Trophoblast cell (in vitro differentiated cells and primary cell): ENCODE data around the gene TECPR1.

Experiments used
- DNase-seq, 2 donors: peaks; one replicate each; pipeline ENCODE4 v3.0.0-alpha.2; 2016
- H2AFZ ChIP-seq: 2 replicates; pipeline ENCODE4 v1.6.1; 2013; ENCODE audit warnings: low read length, moderate library complexity, mild to moderate bottlenecking; ENCODE audit not compliant: insufficient read depth, poor library complexity
- H2AK5ac ChIP-seq: 2 replicates; pipeline ENCODE4 v1.6.1; 2013; ENCODE audit warnings: mild to moderate bottlenecking, low read length
- H2BK120ac ChIP-seq: 2 replicates; pipeline ENCODE4 v1.6.1; 2013; ENCODE audit warnings: low read length, mild to moderate bottlenecking, moderate library complexity; ENCODE audit not compliant: insufficient read depth, poor library complexity
- H2BK12ac ChIP-seq: 2 replicates; pipeline ENCODE4 v1.6.1; 2013; ENCODE audit warnings: mild to moderate bottlenecking, low read length, moderate library complexity
- H2BK5ac ChIP-seq: 2 replicates; pipeline ENCODE4 v1.6.1; 2013; ENCODE audit warnings: low read length, low read depth, moderate library complexity, mild to moderate bottlenecking; ENCODE audit not compliant: poor library complexity
- H3K14ac ChIP-seq: 2 replicates; pipeline ENCODE4 v1.6.1; 2013; ENCODE audit warnings: mild to moderate bottlenecking, low read length
- H3K18ac ChIP-seq: 2 replicates; pipeline ENCODE4 v1.6.1; 2013; ENCODE audit warnings: mild to moderate bottlenecking, low read length
- H3K23ac ChIP-seq: 2 replicates; pipeline ENCODE4 v1.6.1; 2013; ENCODE audit warnings: low read length
- H3K27ac ChIP-seq: 2 replicates; pipeline ENCODE4 v1.5.1; 2013; ENCODE audit warnings: low read depth, mild to moderate bottlenecking, inconsistent platforms, low read length, moderate library complexity
- H3K27me3 ChIP-seq: 2 replicates; pipeline ENCODE4 v1.6.1; 2013; ENCODE audit warnings: inconsistent platforms, mild to moderate bottlenecking, low read length, moderate library complexity; ENCODE audit not compliant: insufficient read depth
- H3K36me3 ChIP-seq, 2 experiments: 1 replicate in 1 of 2; 2 replicates in 1 of 2; pipeline ENCODE4 v1.6.1; 2013; ENCODE audit warnings: low read length in 2 of 2, mild to moderate bottlenecking in 2 of 2, moderate library complexity in 1 of 2; ENCODE audit not compliant: insufficient read depth in 2 of 2, control insufficient read depth in 1 of 2
- H3K4ac ChIP-seq: 2 replicates; pipeline ENCODE4 v1.6.1; 2013; ENCODE audit warnings: low read depth, mild to moderate bottlenecking, low read length, moderate library complexity
- H3K4me1 ChIP-seq, 2 experiments: 1 replicate in 1 of 2; 2 replicates in 1 of 2; pipeline ENCODE4 v1.6.1; 2013; ENCODE audit warnings: low read length in 2 of 2, mild to moderate bottlenecking in 2 of 2, moderate library complexity in 1 of 2; ENCODE audit not compliant: insufficient read depth in 2 of 2, control insufficient read depth in 1 of 2
- H3K4me2 ChIP-seq: 2 replicates; pipeline ENCODE4 v1.6.1; 2013; ENCODE audit warnings: inconsistent platforms, mild to moderate bottlenecking, low read length, moderate library complexity
- H3K4me3 ChIP-seq: 2 replicates; pipeline ENCODE4 v1.5.1; 2013; ENCODE audit warnings: mild to moderate bottlenecking, low read depth, low read length, inconsistent platforms
- H3K79me1 ChIP-seq: one replicate; pipeline ENCODE4 v1.6.1; 2013; ENCODE audit warnings: low read length
- H3K79me2 ChIP-seq: 2 replicates; pipeline ENCODE4 v1.6.1; 2013; ENCODE audit warnings: low read length, mild to moderate bottlenecking; ENCODE audit not compliant: control insufficient read depth, insufficient read depth, poor library complexity
- H3K9ac ChIP-seq: 2 replicates; pipeline ENCODE4 v1.6.1; 2013; ENCODE audit warnings: mild to moderate bottlenecking, low read length
- H3K9me3 ChIP-seq: 2 replicates; pipeline ENCODE4 v1.6.1; 2013; ENCODE audit warnings: low read depth, mild to moderate bottlenecking, control low read depth, inconsistent platforms, low read length; ENCODE audit not compliant: insufficient read depth
- H4K12ac ChIP-seq: 2 replicates; pipeline ENCODE4 v1.6.1; 2013; ENCODE audit warnings: low read depth, mild to moderate bottlenecking, low read length, moderate library complexity
- H4K8ac ChIP-seq: 2 replicates; pipeline ENCODE4 v1.6.1; 2013; ENCODE audit warnings: low read depth, mild to moderate bottlenecking, low read length, moderate library complexity
- H4K91ac ChIP-seq: one replicate; pipeline ENCODE4 v1.6.1; 2013; ENCODE audit warnings: low read depth, mild to moderate bottlenecking, low read length, moderate library complexity
- WGBS: extraction: QIAGEN DNeasy Blood & Tissue Kit; methylation state at CpG from one replicate; pipeline ENCODE4 v1.1.7; 2013; ENCODE audit warnings: missing lambda C conversion rate; ENCODE audit not compliant: insufficient read length, insufficient coverage; ENCODE audit errors: extremely low coverage; 5-methylcytosine and 5-hydroxymethylcytosine counted together

Gene TECPR1

DNA sequence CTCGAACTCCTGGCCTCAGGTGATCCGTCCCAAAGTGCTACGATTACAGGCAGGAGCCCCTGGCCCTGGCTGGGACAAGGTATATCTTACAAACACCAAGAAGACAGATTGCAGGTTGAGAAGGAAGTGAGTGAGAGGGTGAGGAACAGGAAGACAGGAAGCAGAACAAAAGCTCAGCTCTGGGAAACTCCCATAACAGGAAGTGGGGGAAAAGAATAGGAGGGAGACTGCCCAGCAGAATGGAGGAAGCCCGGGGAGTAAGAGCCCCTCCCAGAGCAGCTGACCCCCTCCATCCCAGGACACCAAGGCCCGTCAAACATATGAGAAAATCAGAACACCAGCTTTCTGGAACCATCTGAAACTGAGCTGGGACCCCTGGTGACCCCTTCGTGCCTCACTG, 2.9 kb downstream of the TECPR1 start:
- DNase-seq: peak; percentile 9 to 41
- H3K9me3 ChIP-seq: no peaks in the 10 kb centered on the region
- H4K8ac ChIP-seq: peak overlapping the region; percentile 61
- H4K12ac ChIP-seq: no peak overlapping the region
- H2BK5ac ChIP-seq: no peak overlapping the region
- H3K18ac ChIP-seq: no peak overlapping the region
- no peak overlapping the region for H3K23ac ChIP-seq
- no peak overlapping the region for H3K4me2 ChIP-seq
- H3K4ac ChIP-seq: no peak overlapping the region
- H2BK120ac ChIP-seq: no peak overlapping the region
- no peak overlapping the region for H3K9ac ChIP-seq
- no peak overlapping the region for H3K14ac ChIP-seq
- peaks cover 6% of the 10 kb centered on the region for H3K79me2 ChIP-seq
- peak overlapping the region; percentile 55 for H2AK5ac ChIP-seq
- WGBS: no CpG with 5 or more reads among the region's 6 CpGs
- H3K27ac ChIP-seq: no peak overlapping the region
- H3K4me3 ChIP-seq: no peak overlapping the region
- H2BK12ac ChIP-seq: no peak overlapping the region
- H3K36me3 ChIP-seq: peaks cover 0 to 3% of the 10 kb centered on the region in 2 experiments
- no peak overlapping the region for H2AFZ ChIP-seq
- H3K79me1 ChIP-seq: peaks cover 6% of the 10 kb centered on the region
- no peak overlapping the region for H4K91ac ChIP-seq
- H3K27me3 ChIP-seq: no peaks in the 10 kb centered on the region
- peaks cover 3 to 9% of the 10 kb centered on the region in 2 experiments for H3K4me1 ChIP-seq

DNA sequence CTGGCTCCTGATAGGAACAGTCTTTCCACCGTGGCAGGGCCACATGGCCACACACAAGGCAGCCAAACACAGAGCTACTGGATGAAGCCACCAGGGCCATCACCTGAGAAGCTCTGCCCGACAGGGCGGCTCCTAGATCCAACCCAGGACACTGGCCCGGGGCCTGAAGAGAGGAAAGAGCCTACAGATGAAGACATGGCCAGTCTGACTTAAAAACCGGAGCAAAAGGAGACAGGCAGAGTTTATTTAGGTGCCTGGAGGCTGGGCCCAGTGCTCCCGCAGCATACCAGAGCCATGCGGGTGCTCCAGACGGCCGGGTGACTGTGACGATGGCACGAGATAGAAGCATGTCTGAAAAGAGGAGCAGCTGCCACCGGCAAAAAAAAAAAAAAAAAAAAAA, 3.9 kb downstream of the TECPR1 start:
- peaks cover 6% of the 10 kb centered on the region for H3K79me1 ChIP-seq
- no peaks in the 10 kb centered on the region for H3K9me3 ChIP-seq
- no peak overlapping the region for H2AK5ac ChIP-seq
- H3K18ac ChIP-seq: no peak overlapping the region
- H3K9ac ChIP-seq: no peak overlapping the region
- H2BK12ac ChIP-seq: no peak overlapping the region
- H2BK120ac ChIP-seq: no peak overlapping the region
- H4K8ac ChIP-seq: no peak overlapping the region
- H3K27ac ChIP-seq: no peak overlapping the region
- no peaks in the 10 kb centered on the region for H3K27me3 ChIP-seq
- H2AFZ ChIP-seq: no peak overlapping the region
- H3K79me2 ChIP-seq: peaks cover 6% of the 10 kb centered on the region
- no peak overlapping the region for H3K4me2 ChIP-seq
- no peak overlapping the region for H4K12ac ChIP-seq
- peaks cover 0 to 7% of the 10 kb centered on the region in 2 experiments for H3K36me3 ChIP-seq
- no peak overlapping the region for H3K4me3 ChIP-seq
- H3K4ac ChIP-seq: no peak overlapping the region
- H3K4me1 ChIP-seq: peaks cover 3 to 9% of the 10 kb centered on the region in 2 experiments
- H3K23ac ChIP-seq: no peak overlapping the region
- peak; percentile 97 to 98 for DNase-seq
- H4K91ac ChIP-seq: no peak overlapping the region
- H3K14ac ChIP-seq: no peak overlapping the region
- H2BK5ac ChIP-seq: no peak overlapping the region
- WGBS: no CpG with 5 or more reads among the region's 12 CpGs

DNA sequence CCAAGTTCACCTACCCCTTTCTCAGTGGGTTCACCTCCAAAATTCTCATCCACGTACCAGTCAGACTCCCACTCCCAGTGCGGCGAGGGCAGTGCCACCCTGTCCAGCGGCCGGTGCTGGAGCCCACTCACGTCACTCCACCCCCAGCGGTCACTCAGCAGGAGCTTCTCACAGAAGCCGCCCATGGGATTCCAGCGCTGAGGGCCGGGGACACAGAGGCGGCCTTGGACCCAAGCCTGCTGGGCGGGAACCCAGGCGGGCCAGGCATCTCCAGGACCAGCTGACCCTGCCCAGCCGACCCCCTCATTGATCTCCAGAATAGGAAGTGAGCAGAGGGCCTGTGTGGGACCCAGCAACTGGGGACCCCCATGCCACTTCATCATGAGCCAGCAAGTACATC, 7.2 kb downstream of the TECPR1 start:
- Histone ChIP-seq H3K14ac (no peak overlapping the region), H3K4me3 (no peak overlapping the region), H2BK120ac (no peak overlapping the region), H2BK5ac (no peak overlapping the region), H3K23ac (no peak overlapping the region), H3K4me1 (no peaks in the 10 kb centered on the region), H3K27ac (no peak overlapping the region), H4K12ac (no peak overlapping the region), H2BK12ac (no peak overlapping the region), H3K36me3 (peaks cover 5 to 10% of the 10 kb centered on the region in 2 experiments), H3K4me2 (no peak overlapping the region), H3K79me2 (no peaks in the 10 kb centered on the region), H4K8ac (no peak overlapping the region), H3K79me1 (no peaks in the 10 kb centered on the region), H3K4ac (no peak overlapping the region), H3K27me3 (no peaks in the 10 kb centered on the region), H3K9ac (no peak overlapping the region), H2AK5ac (no peak overlapping the region), H3K18ac (no peak overlapping the region), H4K91ac (no peak overlapping the region), H2AFZ (no peak overlapping the region), H3K9me3 (no peaks in the 10 kb centered on the region)
- no CpG with 5 or more reads among the region's 14 CpGs for whole genome bisulfite sequencing
- DNase-seq: no peak

DNA sequence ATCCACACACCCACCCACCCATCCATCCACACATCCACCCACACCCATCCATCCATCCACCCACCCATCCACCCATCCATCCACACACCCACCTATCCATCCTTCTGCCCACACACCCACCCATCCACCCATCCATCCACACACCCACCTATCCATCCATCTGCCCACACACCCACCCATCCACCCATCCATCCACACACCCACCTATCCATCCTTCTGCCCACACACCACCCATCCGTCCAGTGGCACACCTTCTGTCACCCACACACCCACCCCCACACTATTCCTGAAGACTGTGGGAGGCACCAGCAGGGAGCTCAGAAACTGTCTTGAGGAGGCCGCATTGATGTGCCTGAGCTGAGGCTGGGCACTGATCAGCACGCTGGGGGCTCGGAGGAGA, 9.1 kb downstream of the TECPR1 start:
- Histone ChIP-seq H4K12ac (no peak overlapping the region), H3K36me3 (peaks cover 10 to 13% of the 10 kb centered on the region in 2 experiments), H4K8ac (no peak overlapping the region), H2BK120ac (no peak overlapping the region), H3K9me3 (peaks cover 4% of the 10 kb centered on the region), H3K23ac (no peak overlapping the region), H3K27ac (no peak overlapping the region), H3K18ac (no peak overlapping the region), H2AK5ac (no peak overlapping the region), H3K4me2 (no peak overlapping the region), H3K4ac (no peak overlapping the region), H2AFZ (no peak overlapping the region), H3K4me3 (no peak overlapping the region), H3K4me1 (peaks cover 0 to 2% of the 10 kb centered on the region in 2 experiments), H2BK5ac (no peak overlapping the region), H3K79me1 (no peaks in the 10 kb centered on the region), H4K91ac (no peak overlapping the region), H3K14ac (no peak overlapping the region), H3K79me2 (no peaks in the 10 kb centered on the region), H3K27me3 (no peaks in the 10 kb centered on the region), H3K9ac (no peak overlapping the region), H2BK12ac (no peak overlapping the region)
- no CpG with 5 or more reads among the region's 4 CpGs for WGBS
- DNase-seq: no peak
